Natural killer cell (primary cell): ENCODE results near the gene RAB31. TPM values are rescaled to one million over a fixed set of nuclear protein-coding genes. Genes with fewer than 3 reads are reported as not detected.
A peak's percentile ranks its signal among the peaks of the same experiment; 100 is the strongest.

Source experiments
- ATAC-seq, 3 donors: fragments of 150-1000 bp in 2 of 3; fragments of 200-7000 bp in 1 of 3; cut with Tn5 transposase; 1 replicate in 1 of 3; 2 replicates in 2 of 3; pipeline ENCODE4 v1.10.0; 2021; ENCODE audit warnings: mild to moderate bottlenecking in 2 of 3, moderate library complexity in 2 of 3
- DNase-seq, 2 donors: peaks; one replicate each; pipeline versions ENCODE4 v3.0.0 to v3.0.0-alpha.2; 2013 to 2021; ENCODE audit warnings: mixed read lengths in 1 of 2
- H3K27ac ChIP-seq: one replicate; pipeline ENCODE4 v1.5.1; 2013; ENCODE audit warnings: mild to moderate bottlenecking, low read length
- H3K27me3 ChIP-seq: one replicate; pipeline ENCODE4 v1.6.1; 2013; ENCODE audit warnings: low read length; ENCODE audit not compliant: control insufficient read depth, insufficient read depth
- H3K36me3 ChIP-seq: one replicate; pipeline ENCODE4 v1.6.1; 2013; ENCODE audit warnings: low read length; ENCODE audit not compliant: control insufficient read depth, insufficient read depth
- H3K4me1 ChIP-seq: one replicate; pipeline ENCODE4 v1.6.1; 2013; ENCODE audit warnings: low read length; ENCODE audit not compliant: control insufficient read depth, insufficient read depth
- H3K4me3 ChIP-seq: one replicate; pipeline ENCODE4 v1.5.1; 2013; ENCODE audit warnings: low read length
- H3K9me3 ChIP-seq: one replicate; pipeline ENCODE4 v1.6.1; 2013; ENCODE audit warnings: low read length; ENCODE audit not compliant: control insufficient read depth, insufficient read depth
- H3K27ac Mint-ChIP-seq, 2 donors: one replicate each; pipeline ENCODE4 v1.8.0; 2022; ENCODE audit warnings: mild to moderate bottlenecking in 2 of 2, mixed read lengths in 2 of 2, moderate library complexity in 1 of 2
- H3K27me3 Mint-ChIP-seq, 2 donors: one replicate each; pipeline ENCODE4 v1.8.0; 2022; ENCODE audit warnings: low read depth in 2 of 2, mixed read lengths in 2 of 2
- H3K36me3 Mint-ChIP-seq: one replicate; pipeline ENCODE4 v1.8.0; 2022; ENCODE audit warnings: mixed read lengths
- H3K4me1 Mint-ChIP-seq, 2 donors: one replicate each; pipeline ENCODE4 v1.8.0; 2022; ENCODE audit warnings: mixed read lengths in 2 of 2
- H3K4me3 Mint-ChIP-seq: one replicate; pipeline ENCODE4 v1.8.0; 2022; ENCODE audit warnings: mild to moderate bottlenecking, moderate library complexity, mixed read lengths
- H3K9me3 Mint-ChIP-seq, 2 donors: one replicate each; pipeline ENCODE4 v1.8.0; 2022; ENCODE audit warnings: mixed read lengths in 2 of 2
- WGBS: methylation state at CpG from one replicate; pipeline ENCODE4 v1.1.7; 2013; ENCODE audit warnings: missing lambda C conversion rate; ENCODE audit not compliant: insufficient coverage; 5-methylcytosine and 5-hydroxymethylcytosine counted together
- intact Hi-C: fragments of 100-400 bp; cut with micrococcal nuclease; formaldehyde crosslinking; loops from one replicate; pipeline ENCODE4 v1.14.2; 2022
- total RNA-seq, 4 donors: library from RNA; stranded (reverse); fragments of 120-200 nt in 1 of 4; gene quantifications; one replicate each; pipeline versions ENCODE4 v1.2.3 to v1.2.4, GENCODE V29; 2013 to 2022
- TF ChIP-seq, protein P1 (sequence below): fragments of 200-600 bp; IDR thresholded peaks from one replicate; pipeline ENCODE4 v1.8.0; 2022; ENCODE audit warnings: antibody characterized with exemption

Gene RAB31, protein sequence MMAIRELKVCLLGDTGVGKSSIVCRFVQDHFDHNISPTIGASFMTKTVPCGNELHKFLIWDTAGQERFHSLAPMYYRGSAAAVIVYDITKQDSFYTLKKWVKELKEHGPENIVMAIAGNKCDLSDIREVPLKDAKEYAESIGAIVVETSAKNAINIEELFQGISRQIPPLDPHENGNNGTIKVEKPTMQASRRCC
- 10 to 100 TPM in 1 of 3 donors, 1 to 10 TPM in 2; 5.3 to 26.1 (median 9.9) TPM for total RNA-seq
- 25.1 TPM for total RNA-seq (2013)

GRCh38 chr18:9708057-9708433 is at the start of gene RAB31:
Gene RAB31 (plus strand): TSS chr18:9708301. CDS start chr18:9708406, 105 bp downstream.
- H3K27ac ChIP-seq, result peak within 1 kb of the TSS; percentile 61
- H3K27me3 ChIP-seq, result peaks cover 17% of the 10 kb centered on the region
- WGBS, result under 1% methylated on average over 59 of the region's 59 CpGs
- Mint-ChIP-seq H3K4me3 (peak within 1 kb of the TSS; percentile 94), H3K27me3 (peaks cover 37 to 48% of the 10 kb centered on the region in 2 donors), H3K9me3 (no peaks in the 10 kb centered on the region), H3K27ac (peak within 1 kb of the TSS; percentile 65 to 87), H3K4me1 (peaks cover 39 to 40% of the 10 kb centered on the region in 2 donors), H3K36me3 (no peaks in the 10 kb centered on the region)
- peaks cover 44% of the 10 kb centered on the region for H3K4me1 ChIP-seq
- no peaks in the 10 kb centered on the region for H3K36me3 ChIP-seq
- peak; percentile 8 to 47 for DNase-seq
- H3K4me3 ChIP-seq, result peak within 1 kb of the TSS; percentile 57
- intact Hi-C loops, result no loop called here
- peak; percentile 64 to 77 (median 72) for ATAC-seq
- no peaks in the 10 kb centered on the region for H3K9me3 ChIP-seq
- TF ChIP-seq, protein P1, sequence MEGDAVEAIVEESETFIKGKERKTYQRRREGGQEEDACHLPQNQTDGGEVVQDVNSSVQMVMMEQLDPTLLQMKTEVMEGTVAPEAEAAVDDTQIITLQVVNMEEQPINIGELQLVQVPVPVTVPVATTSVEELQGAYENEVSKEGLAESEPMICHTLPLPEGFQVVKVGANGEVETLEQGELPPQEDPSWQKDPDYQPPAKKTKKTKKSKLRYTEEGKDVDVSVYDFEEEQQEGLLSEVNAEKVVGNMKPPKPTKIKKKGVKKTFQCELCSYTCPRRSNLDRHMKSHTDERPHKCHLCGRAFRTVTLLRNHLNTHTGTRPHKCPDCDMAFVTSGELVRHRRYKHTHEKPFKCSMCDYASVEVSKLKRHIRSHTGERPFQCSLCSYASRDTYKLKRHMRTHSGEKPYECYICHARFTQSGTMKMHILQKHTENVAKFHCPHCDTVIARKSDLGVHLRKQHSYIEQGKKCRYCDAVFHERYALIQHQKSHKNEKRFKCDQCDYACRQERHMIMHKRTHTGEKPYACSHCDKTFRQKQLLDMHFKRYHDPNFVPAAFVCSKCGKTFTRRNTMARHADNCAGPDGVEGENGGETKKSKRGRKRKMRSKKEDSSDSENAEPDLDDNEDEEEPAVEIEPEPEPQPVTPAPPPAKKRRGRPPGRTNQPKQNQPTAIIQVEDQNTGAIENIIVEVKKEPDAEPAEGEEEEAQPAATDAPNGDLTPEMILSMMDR, result no peak

- intact Hi-C loops, result no loop called here
- H3K36me3 ChIP-seq, result no peaks in the 10 kb centered on the region
- H3K36me3 Mint-ChIP-seq, result no peaks in the 10 kb centered on the region
- DNase-seq (no peak), ATAC-seq (no peak)
- H3K27ac Mint-ChIP-seq, result no peak overlapping the region
- TF ChIP-seq, protein P1, result no peak
- H3K4me3 ChIP-seq, result no peak overlapping the region
- H3K4me3 Mint-ChIP-seq, result no peak overlapping the region
- H3K27me3 Mint-ChIP-seq, result no peaks in the 10 kb centered on the region
- WGBS, result 92% methylated on average over 21 of the region's 24 CpGs
- no peaks in the 10 kb centered on the region for H3K9me3 ChIP-seq
- H3K27ac ChIP-seq, result no peak overlapping the region
- H3K4me1 Mint-ChIP-seq, result no peaks in the 10 kb centered on the region
- H3K27me3 ChIP-seq, result no peaks in the 10 kb centered on the region
- H3K9me3 Mint-ChIP-seq, result no peaks in the 10 kb centered on the region
- no peaks in the 10 kb centered on the region for H3K4me1 ChIP-seq
These were observed 48.4 kb upstream of the RAB31 start for GRCh38 chr18:9659499-9660375.

GRCh38 chr18:9661564-9661963 is 46.5 kb upstream of the RAB31 start:
- H3K4me1 ChIP-seq, result no peaks in the 10 kb centered on the region
- H3K4me1 Mint-ChIP-seq, result no peaks in the 10 kb centered on the region
- intact Hi-C loops, result no loop called here

More at GRCh38 chr18:9661564-9661963, 46.5 kb upstream of the RAB31 start:
- no peak overlapping the region for H3K27ac Mint-ChIP-seq
- H3K36me3 Mint-ChIP-seq, result no peaks in the 10 kb centered on the region
- whole genome bisulfite sequencing, result 100% methylated on average over 1 of the region's 1 CpG
- H3K27ac ChIP-seq, result no peak overlapping the region
- H3K4me3 Mint-ChIP-seq, result no peak overlapping the region
- H3K9me3 Mint-ChIP-seq, result no peaks in the 10 kb centered on the region
- DNase-seq, result peak in 1 of 2 donors; percentile 6
- H3K9me3 ChIP-seq, result no peaks in the 10 kb centered on the region
- TF ChIP-seq, protein P1, result no peak
- H3K27me3 Mint-ChIP-seq, result no peaks in the 10 kb centered on the region
- H3K4me3 ChIP-seq, result no peak overlapping the region
- no peaks in the 10 kb centered on the region for H3K27me3 ChIP-seq
- H3K36me3 ChIP-seq, result no peaks in the 10 kb centered on the region
- no peak for ATAC-seq
